Esophagus squamous epithelium (tissue), 5 donors: Measurements from ENCODE around the gene RNF213. TPM values are rescaled to one million over a fixed set of nuclear protein-coding genes. Genes with fewer than 3 reads are reported as not detected.

Experiments used
- DNase-seq: peaks from one replicate; lab custom pipeline; 2025; lab: John Stamatoyannopoulos, UW
- H3K27ac ChIP-seq, 4 donors: fragments of 200-600 bp; sonication (generic); one replicate each; pipeline ENCODE4 v1.5.1; 2016 to 2019; ENCODE audit warnings: mild to moderate bottlenecking in 1 of 4
- H3K27me3 ChIP-seq, 4 donors: fragments of 200-600 bp; sonication (generic); 1 replicate in 3 of 4; 2 replicates in 1 of 4; pipeline versions ENCODE4 v1.5.1 to v1.6.0; 2017 to 2021; ENCODE audit warnings: antibody characterized with exemption in 1 of 4
- H3K36me3 ChIP-seq, 3 donors: fragments of 200-600 bp; sonication (generic); one replicate each; pipeline ENCODE4 v1.5.1; 2016 to 2019
- H3K4me1 ChIP-seq, 3 donors: fragments of 200-600 bp; sonication (generic); one replicate each; pipeline ENCODE4 v1.5.1; 2017 to 2019
- H3K4me3 ChIP-seq, 4 donors: fragments of 200-600 bp; sonication (generic); 1 replicate in 3 of 4; 2 replicates in 1 of 4; pipeline ENCODE4 v1.5.1; 2016 to 2019; ENCODE audit warnings: mild to moderate bottlenecking in 2 of 4, moderate library complexity in 1 of 4
- H3K9me3 ChIP-seq, 3 donors: fragments of 200-600 bp; sonication (generic); one replicate each; pipeline ENCODE4 v1.5.1; 2016 to 2019
- POLR2A ChIP-seq, 4 donors: fragments of 450-650 bp; IDR thresholded peaks; one replicate each; pipeline ENCODE4 v1.6.1; 2017; ENCODE audit warnings: antibody characterized with exemption in 4 of 4, mild to moderate bottlenecking in 4 of 4, moderate library complexity in 3 of 4
- WGBS, 2 donors: methylation state at CpG; one replicate each; pipeline ENCODE4 v1.1.5; 2018; 5-methylcytosine and 5-hydroxymethylcytosine counted together
- intact Hi-C: fragments of 100-400 bp; cut with DNase I; formaldehyde crosslinking; loops from one replicate; pipeline ENCODE4 v1.15.0; 2022
- total RNA-seq, 4 donors: library from RNA; depleted of rRNA; stranded (reverse); fragments of >200 nt; gene quantifications; one replicate each; pipeline ENCODE4 v1.1.0, GENCODE V29; 2016
- TF ChIP-seq, protein P1 (sequence below), 6 experiments: fragments of 450-650 bp in 4 of 6; fragments of 200-600 bp in 2 of 6; sonication (generic) in 2 of 6; IDR thresholded peaks; one replicate each; pipeline ENCODE4 v1.5.1; 2016 to 2019; ENCODE audit warnings: antibody characterized with exemption in 6 of 6, mild to moderate bottlenecking in 4 of 6, moderate library complexity in 4 of 6
- donor health status: DM: yes; HTN: yes; CAD: no.

Gene RNF213
- total RNA-seq, 4 donors from 2014 or later: 56.1 to 67.9 (median 60.9) TPM

DNA sequence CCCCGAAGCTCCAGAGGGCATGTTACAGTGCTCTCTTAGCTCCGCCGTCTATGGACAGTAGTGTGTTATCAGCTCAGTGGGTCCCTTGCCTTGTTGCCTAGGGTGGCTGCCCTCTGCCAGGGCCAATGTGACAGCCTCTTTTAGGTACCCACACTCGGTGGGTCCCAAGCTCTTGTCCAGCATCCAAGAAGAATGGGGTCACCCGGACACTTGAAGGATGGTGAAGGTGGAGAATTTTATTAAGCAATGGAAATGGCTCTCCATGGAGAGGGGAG lies 57.0 kb downstream of the RNF213 start:
- no peaks in the 10 kb centered on the region for H3K27me3 ChIP-seq
- H3K27ac ChIP-seq: no peak overlapping the region
- H3K9me3 ChIP-seq: no peaks in the 10 kb centered on the region
- H3K4me1 ChIP-seq: no peaks in the 10 kb centered on the region
- peaks cover 13 to 87% (median 51%) of the 10 kb centered on the region in 3 donors for H3K36me3 ChIP-seq
- H3K4me3 ChIP-seq: no peak overlapping the region
- 60 to 84% methylated on average over 1 to 3 of the region's 5 CpGs for WGBS, 2 donors
- intact Hi-C loops: no loop called here
- TF ChIP-seq POLR2A (IDR thresholded peaks at IDR 0.05): no peak
- TF ChIP-seq, protein P1, sequence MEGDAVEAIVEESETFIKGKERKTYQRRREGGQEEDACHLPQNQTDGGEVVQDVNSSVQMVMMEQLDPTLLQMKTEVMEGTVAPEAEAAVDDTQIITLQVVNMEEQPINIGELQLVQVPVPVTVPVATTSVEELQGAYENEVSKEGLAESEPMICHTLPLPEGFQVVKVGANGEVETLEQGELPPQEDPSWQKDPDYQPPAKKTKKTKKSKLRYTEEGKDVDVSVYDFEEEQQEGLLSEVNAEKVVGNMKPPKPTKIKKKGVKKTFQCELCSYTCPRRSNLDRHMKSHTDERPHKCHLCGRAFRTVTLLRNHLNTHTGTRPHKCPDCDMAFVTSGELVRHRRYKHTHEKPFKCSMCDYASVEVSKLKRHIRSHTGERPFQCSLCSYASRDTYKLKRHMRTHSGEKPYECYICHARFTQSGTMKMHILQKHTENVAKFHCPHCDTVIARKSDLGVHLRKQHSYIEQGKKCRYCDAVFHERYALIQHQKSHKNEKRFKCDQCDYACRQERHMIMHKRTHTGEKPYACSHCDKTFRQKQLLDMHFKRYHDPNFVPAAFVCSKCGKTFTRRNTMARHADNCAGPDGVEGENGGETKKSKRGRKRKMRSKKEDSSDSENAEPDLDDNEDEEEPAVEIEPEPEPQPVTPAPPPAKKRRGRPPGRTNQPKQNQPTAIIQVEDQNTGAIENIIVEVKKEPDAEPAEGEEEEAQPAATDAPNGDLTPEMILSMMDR (IDR thresholded peaks at IDR 0.05): no peak
- no peak for DNase-seq

DNA sequence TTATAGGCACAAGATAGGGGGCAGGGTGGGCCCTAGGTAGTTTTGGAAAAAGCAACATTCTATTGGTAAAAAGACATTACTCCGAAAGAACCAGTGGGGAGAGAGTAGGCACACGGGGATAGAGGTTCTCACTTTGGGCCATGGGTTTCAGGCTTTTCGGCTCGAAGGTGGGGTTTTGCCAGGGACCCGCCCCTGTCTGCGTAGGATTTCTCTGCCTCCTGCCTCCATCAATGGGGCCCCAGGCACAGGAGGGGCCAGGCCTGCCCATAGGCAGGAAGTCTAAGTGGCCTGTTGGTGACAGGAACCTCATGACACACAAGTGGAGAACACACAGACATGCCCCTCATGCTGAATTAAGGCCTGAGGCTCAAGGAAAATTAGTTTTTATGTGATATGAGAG lies 57.5 kb downstream of the RNF213 start:
- TF ChIP-seq POLR2A (IDR thresholded peaks at IDR 0.05): no peak
- TF ChIP-seq, protein P1 (IDR thresholded peaks at IDR 0.05): no peak
- Histone ChIP-seq H3K4me3 (no peak overlapping the region), H3K9me3 (no peaks in the 10 kb centered on the region), H3K4me1 (no peaks in the 10 kb centered on the region), H3K36me3 (peaks cover 9 to 87% (median 46%) of the 10 kb centered on the region in 3 donors), H3K27me3 (no peaks in the 10 kb centered on the region), H3K27ac (no peak overlapping the region)
- intact Hi-C loops: no loop called here
- WGBS, 2 donors: 90 to 100% methylated on average over 5 of the region's 6 CpGs
- no peak for DNase-seq

DNA sequence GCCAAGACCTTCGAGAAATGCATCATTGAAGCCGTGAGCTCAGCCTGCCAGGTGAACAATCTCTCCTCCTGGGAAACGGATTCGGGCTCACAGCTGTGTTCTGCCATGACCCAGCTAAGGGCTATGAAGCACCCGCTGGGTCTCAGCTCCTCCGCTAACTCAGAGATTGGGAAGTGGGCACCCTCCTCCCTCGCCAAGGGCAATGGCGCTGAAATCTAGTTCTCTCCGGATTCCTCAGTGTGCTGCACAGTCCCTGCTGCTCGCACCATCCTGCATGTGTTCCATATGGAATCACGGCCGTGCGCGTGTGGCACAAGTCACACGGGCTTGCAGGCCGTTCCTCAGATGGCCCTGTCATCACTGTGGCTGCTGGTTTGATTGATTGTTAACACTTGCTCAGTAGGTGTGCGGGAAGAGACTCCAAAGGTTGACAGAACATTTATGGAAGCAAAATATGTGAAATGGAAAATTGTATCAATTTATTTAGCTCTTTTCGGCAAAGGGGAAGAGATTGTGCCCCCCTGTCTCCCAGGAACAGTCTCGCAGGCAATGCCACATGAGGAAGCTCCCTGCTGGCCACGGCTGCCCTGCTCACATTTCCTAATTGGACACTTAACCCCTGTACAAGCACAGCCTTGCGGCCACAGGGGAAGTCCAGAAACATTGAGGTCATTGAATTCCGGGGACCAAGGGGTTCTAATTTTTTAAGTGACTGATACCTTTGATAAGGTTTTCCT lies 58.8 kb downstream of the RNF213 start:
- intact Hi-C loops: no loop called here
- Histone ChIP-seq H3K4me3 (no peak overlapping the region), H3K9me3 (no peaks in the 10 kb centered on the region), H3K36me3 (peaks cover 4 to 90% (median 50%) of the 10 kb centered on the region in 3 donors), H3K27ac (no peak overlapping the region), H3K27me3 (no peaks in the 10 kb centered on the region), H3K4me1 (no peaks in the 10 kb centered on the region)
- no peak for TF ChIP-seq POLR2A (IDR thresholded peaks at IDR 0.05)
- TF ChIP-seq, protein P1 (IDR thresholded peaks at IDR 0.05): no peak
- WGBS, 2 donors: 87% methylated on average over 6 to 20 of the region's 22 CpGs
- DNase-seq: no peak

DNA sequence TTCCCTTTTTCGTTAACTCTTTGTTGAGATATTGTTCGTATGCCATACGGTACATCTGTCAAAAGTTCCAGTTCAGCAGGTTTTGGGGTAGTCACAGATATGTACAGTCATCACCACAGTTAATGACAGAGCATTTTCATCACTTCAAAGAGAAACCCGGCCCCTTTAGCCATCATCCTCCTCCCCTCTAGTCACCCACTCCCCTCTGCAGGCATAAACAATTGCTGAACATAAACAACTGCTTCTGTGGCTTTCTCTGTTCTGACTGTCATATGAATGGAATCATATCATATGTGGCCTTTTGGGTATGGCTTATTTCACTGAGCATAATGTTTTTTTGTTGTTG lies 59.3 kb downstream of the RNF213 start:
- DNase-seq: no peak
- Histone ChIP-seq H3K27ac (no peak overlapping the region), H3K4me3 (no peak overlapping the region), H3K4me1 (no peaks in the 10 kb centered on the region), H3K9me3 (no peaks in the 10 kb centered on the region), H3K36me3 (peaks cover 4 to 95% (median 52%) of the 10 kb centered on the region in 3 donors), H3K27me3 (no peaks in the 10 kb centered on the region)
- intact Hi-C loops: no loop called here
- 71 to 80% methylated on average over 4 of the region's 4 CpGs for WGBS, 2 donors
- no peak for TF ChIP-seq POLR2A (IDR thresholded peaks at IDR 0.05)
- TF ChIP-seq, protein P1 (IDR thresholded peaks at IDR 0.05): no peak

DNA sequence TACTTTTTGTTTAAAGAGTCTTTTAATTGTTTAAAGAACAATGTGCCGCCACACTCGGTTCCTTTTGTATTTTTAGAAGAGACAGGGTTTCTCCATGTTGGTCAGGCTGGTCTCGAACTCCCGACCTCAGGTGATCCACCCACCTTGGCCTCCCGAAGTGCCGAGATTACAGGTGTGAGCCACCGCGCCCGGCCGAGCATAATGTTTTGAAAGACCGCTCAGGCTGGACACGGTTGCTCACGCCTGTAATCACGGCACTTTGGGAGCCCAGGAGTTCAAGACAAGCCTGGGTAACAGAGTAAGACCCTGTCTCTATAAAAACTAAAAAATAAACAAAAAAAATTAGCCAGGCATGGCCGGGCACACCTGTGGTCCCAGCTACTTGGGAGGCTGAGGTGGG lies 59.8 kb downstream of the RNF213 start:
- no peaks in the 10 kb centered on the region for H3K27me3 ChIP-seq
- TF ChIP-seq, protein P1 (IDR thresholded peaks at IDR 0.05): no peak
- no peak for TF ChIP-seq POLR2A (IDR thresholded peaks at IDR 0.05)
- intact Hi-C loops: no loop called here
- no peak overlapping the region for H3K27ac ChIP-seq
- no peak for DNase-seq
- WGBS, 2 donors: 96% methylated on average over 5 to 8 of the region's 15 CpGs
- no peaks in the 10 kb centered on the region for H3K4me1 ChIP-seq
- H3K36me3 ChIP-seq: peaks cover 4 to 99% (median 57%) of the 10 kb centered on the region in 3 donors
- H3K9me3 ChIP-seq: no peaks in the 10 kb centered on the region
- H3K4me3 ChIP-seq: no peak overlapping the region
